GM12878 (cell line): ENCODE data around the gene KANSL2. TPM values are rescaled to one million over a fixed set of nuclear protein-coding genes. Genes with fewer than 3 reads are reported as not detected.
A peak's percentile ranks its signal among the peaks of the same experiment; 100 is the strongest.

Experiments used
- ATAC-seq: fragments of 200-7000 bp; cut with Tn5 transposase; 3 replicates; pipeline ENCODE4 v1.9.1; 2020; ENCODE audit warnings: mild to moderate bottlenecking, moderate library complexity
- BruUV-seq: library from RNA; stranded (reverse); fragments of 400-500 nt; replicated peaks from 2 replicates; lab custom pipeline; 2021; lab: Mats Ljungman, UMichigan
- CTCF ChIA-PET: fragments of 300-600 bp; sonication (Branson Sonifier 250); formaldehyde crosslinking; extraction: SDS; loops from one replicate; lab custom pipeline; 2021; ENCODE audit warnings: inconsistent platforms; lab: Yijun Ruan, JAX
- POLR2A ChIA-PET: fragments of 350-600 bp; formaldehyde crosslinking; extraction: SDS; loops from one replicate; lab custom pipeline; 2021; ENCODE audit warnings: inconsistent platforms; lab: Charles Lee
- RAD21 ChIA-PET: fragments of 300-600 bp; sonication (Branson Sonifier 250); formaldehyde crosslinking; loops from one replicate; lab custom pipeline; 2023; ENCODE audit warnings: antibody characterized with exemption; ENCODE audit not compliant: unreplicated experiment; lab: Charles Lee
- SMC1A ChIA-PET: fragments of 300-600 bp; sonication (Branson Sonifier 250); formaldehyde crosslinking; loops from one replicate; lab custom pipeline; 2023; ENCODE audit not compliant: unreplicated experiment, uncharacterized antibody; lab: Charles Lee
- DNase-seq: peaks from one replicate; pipeline ENCODE4 v3.0.0-alpha.2; 2011; ENCODE audit warnings: low read depth, low spot score
- FAIRE-seq: peaks from 3 replicates; lab custom pipeline; 2011; peaks lifted over from hg19 to GRCh38; lab: Jason Lieb, UNC
- H2AFZ ChIP-seq: 2 replicates; pipeline ENCODE4 v1.6.0; 2011; ENCODE audit warnings: low read depth, low read length, control low read depth; ENCODE audit not compliant: control insufficient read depth
- H3K27ac ChIP-seq: 2 replicates; pipeline ENCODE4 v1.5.1; 2011; ENCODE audit warnings: control low read depth; ENCODE audit not compliant: control insufficient read depth, insufficient read depth
- H3K27me3 ChIP-seq, 2 experiments: replicated peaks in 1 of 2; 2 replicates each; pipeline versions ENCODE4 v1.6.0 to v1.6.1; 2011; ENCODE audit warnings: low read length in 1 of 2; ENCODE audit not compliant: control insufficient read depth in 2 of 2, insufficient read depth in 2 of 2
- H3K36me3 ChIP-seq, 2 experiments: 2 replicates each; pipeline ENCODE4 v1.5.1; 2011; ENCODE audit warnings: low read length in 1 of 2; ENCODE audit not compliant: control insufficient read depth in 2 of 2, insufficient read depth in 2 of 2
- H3K4me1 ChIP-seq: 2 replicates; pipeline ENCODE4 v1.6.1; 2011; ENCODE audit warnings: mild to moderate bottlenecking, low read length, moderate library complexity, mixed read lengths; ENCODE audit not compliant: control insufficient read depth, insufficient read depth
- H3K4me2 ChIP-seq: 2 replicates; pipeline ENCODE4 v1.6.0; 2011; ENCODE audit warnings: control low read depth; ENCODE audit not compliant: control insufficient read depth, insufficient read depth
- H3K4me3 ChIP-seq: fragments of 200-600 bp; sonication (generic); 2 replicates; pipeline ENCODE4 v1.5.1; 2016
- H3K79me2 ChIP-seq: 2 replicates; pipeline ENCODE4 v1.6.0; 2011; ENCODE audit warnings: low read length; ENCODE audit not compliant: control insufficient read depth, insufficient read depth
- H3K9ac ChIP-seq: 2 replicates; pipeline ENCODE4 v1.8.0; 2011; ENCODE audit warnings: low read length, control low read depth, mixed read lengths; ENCODE audit not compliant: control insufficient read depth, insufficient read depth
- H3K9me3 ChIP-seq: replicated peaks from 3 replicates; pipeline ENCODE4 v1.5.1; 2011; ENCODE audit warnings: mild to moderate bottlenecking, low read length; ENCODE audit not compliant: control insufficient read depth, insufficient read depth
- H4K20me1 ChIP-seq: 2 replicates; pipeline ENCODE4 v1.6.0; 2011; ENCODE audit not compliant: control insufficient read depth, insufficient read depth
- CTCF ChIP-seq, 3 experiments: IDR thresholded peaks in 2 of 3; conservative IDR thresholded peaks in 1 of 3; 2 replicates each; pipeline ENCODE4 v1.5.1; 2011; ENCODE audit warnings: low read depth in 3 of 3, low read length in 3 of 3, mild to moderate bottlenecking in 3 of 3, control low read depth in 2 of 3, moderate library complexity in 2 of 3, inconsistent platforms in 1 of 3, mixed read lengths in 1 of 3; ENCODE audit not compliant: control insufficient read depth in 2 of 3, insufficient read depth in 1 of 3; ENCODE audit errors: extremely low read depth in 1 of 3
- LARP7 ChIP-seq: fragments of 450-650 bp; IDR thresholded peaks from 2 replicates; pipeline ENCODE4 v1.6.1; 2017; ENCODE audit warnings: mild to moderate bottlenecking
- SREBF1 ChIP-seq: IDR thresholded peaks from 2 replicates; pipeline ENCODE4 v1.6.1; 2012; ENCODE audit warnings: mild to moderate bottlenecking, low read length
- WGBS: methylation state at CpG from one replicate; pipeline ENCODE4 v1.1.6; 2016; ENCODE audit warnings: low lambda C conversion rate; ENCODE audit not compliant: insufficient replicate concordance, insufficient coverage; ENCODE audit errors: missing lambda C conversion rate; 5-methylcytosine and 5-hydroxymethylcytosine counted together
- in situ Hi-C: fragments of 300-500 bp; cut with MboI; formaldehyde crosslinking; loops from 9 replicates; pipeline ENCODE4 v1.14.3; 2018; ENCODE audit warnings: mixed read lengths
- intact Hi-C: fragments of 100-400 bp; cut with micrococcal nuclease; formaldehyde crosslinking; loops from one replicate; pipeline ENCODE4 v1.14.2; 2022; ENCODE audit not compliant: unreplicated experiment
- polyA plus RNA-seq, 11 experiments: library from polyadenylated mRNA; depleted of rRNA in 4 of 11; unstranded in 6 of 11; stranded (reverse) in 5 of 11; fragments of >200 nt; fragmentation: Nextera tagmentation in 4 of 11; fragmentation: Illumina TruSeq in 1 of 11; extraction: Ambion mirVana in 4 of 11; extraction: Trizol in 1 of 11; gene quantifications; 1 replicate in 1 of 11; 2 replicates in 10 of 11; pipeline versions ENCODE4 v1.2.1 to v1.2.3, GENCODE V29; 2011 to 2016; ENCODE audit warnings: inconsistent platforms in 2 of 11, missing spikeins in 2 of 11, low read depth in 1 of 11
- total RNA-seq, 4 experiments: library from RNA; depleted of rRNA in 3 of 4; stranded (reverse); fragments of >200 nt in 3 of 4; fragmentation: Illumina TruSeq in 1 of 4; extraction: Trizol in 1 of 4; gene quantifications; 2 replicates each; pipeline versions ENCODE4 v1.2.1 to v1.2.3, GENCODE V29; 2013 to 2021
- TF ChIP-seq, protein P1 (sequence below): fragments of 450-650 bp; IDR thresholded peaks from 2 replicates; pipeline ENCODE4 v1.6.1; 2017; ENCODE audit warnings: mild to moderate bottlenecking, low read depth, inconsistent platforms; ENCODE audit not compliant: poor library complexity, severe bottlenecking

KANSL2 gene
- total and polyA plus RNA-seq, 10 of the 15 experiments (the other 5 are each of a cell fraction or from before 2014, with no cell fraction given) = 28.1 to 54.8 (median 40.9) TPM

DNA sequence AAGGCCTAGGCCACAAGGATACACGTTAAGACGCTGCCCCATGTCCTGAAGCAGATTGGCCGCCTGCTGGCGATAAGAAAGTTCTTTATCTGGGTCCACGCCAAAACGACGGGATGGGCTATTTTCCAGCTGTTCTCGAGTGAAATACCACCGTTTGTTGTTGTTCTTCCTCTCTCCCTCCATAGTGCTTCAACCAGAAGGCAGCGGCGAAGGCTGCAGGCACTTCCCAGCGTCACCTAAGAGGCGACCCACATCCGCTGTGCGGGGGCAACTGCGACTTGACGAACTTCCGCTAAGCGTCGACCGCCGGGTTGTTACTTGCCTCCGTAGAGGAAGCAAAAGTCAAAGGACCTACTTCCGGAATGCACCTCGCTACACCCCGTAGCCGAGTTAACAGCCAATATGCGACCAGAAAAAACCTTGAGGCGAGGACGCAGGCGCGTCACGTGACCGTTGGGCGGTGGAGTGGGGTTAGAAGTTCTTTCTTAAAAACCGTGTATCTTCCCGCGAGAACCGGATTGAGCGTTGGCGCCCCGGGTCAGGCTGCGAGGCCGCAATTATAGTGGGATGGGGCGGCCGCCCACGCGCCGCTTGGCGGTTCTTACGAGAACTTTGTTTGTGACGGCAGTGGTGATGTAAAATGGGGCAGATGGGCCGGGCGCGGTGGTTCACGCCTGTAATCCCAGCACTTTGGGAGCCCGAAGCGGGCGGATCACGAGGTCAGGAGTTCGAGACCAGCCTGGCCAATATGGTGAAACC, 34.6 kb upstream of the KANSL2 start, which contains the start of gene CCNT1 (continued):
- no peak; the same call in 1 of the 2 replicates for TF ChIP-seq SREBF1
- TF ChIP-seq, protein P1, sequence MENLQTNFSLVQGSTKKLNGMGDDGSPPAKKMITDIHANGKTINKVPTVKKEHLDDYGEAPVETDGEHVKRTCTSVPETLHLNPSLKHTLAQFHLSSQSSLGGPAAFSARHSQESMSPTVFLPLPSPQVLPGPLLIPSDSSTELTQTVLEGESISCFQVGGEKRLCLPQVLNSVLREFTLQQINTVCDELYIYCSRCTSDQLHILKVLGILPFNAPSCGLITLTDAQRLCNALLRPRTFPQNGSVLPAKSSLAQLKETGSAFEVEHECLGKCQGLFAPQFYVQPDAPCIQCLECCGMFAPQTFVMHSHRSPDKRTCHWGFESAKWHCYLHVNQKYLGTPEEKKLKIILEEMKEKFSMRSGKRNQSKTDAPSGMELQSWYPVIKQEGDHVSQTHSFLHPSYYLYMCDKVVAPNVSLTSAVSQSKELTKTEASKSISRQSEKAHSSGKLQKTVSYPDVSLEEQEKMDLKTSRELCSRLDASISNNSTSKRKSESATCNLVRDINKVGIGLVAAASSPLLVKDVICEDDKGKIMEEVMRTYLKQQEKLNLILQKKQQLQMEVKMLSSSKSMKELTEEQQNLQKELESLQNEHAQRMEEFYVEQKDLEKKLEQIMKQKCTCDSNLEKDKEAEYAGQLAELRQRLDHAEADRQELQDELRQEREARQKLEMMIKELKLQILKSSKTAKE = peak; percentile 14
- TF ChIP-seq CTCF (IDR thresholded peaks at IDR 0.05 in 2 of 3, conservative IDR thresholded peaks at IDR 0.05 in 1 of 3; ENCODE audit: control insufficient read depth in 2 of 3, extremely low read depth in 1 of 3, insufficient read depth in 1 of 3, low read depth in 3 of 3, low read length in 3 of 3) = 0 out of 6 replicates have a peak, but pooled peaks of 1 of the 3 experiments have one; percentile 22
- TF ChIP-seq, all 136 proteins: peak for 85

DNA sequence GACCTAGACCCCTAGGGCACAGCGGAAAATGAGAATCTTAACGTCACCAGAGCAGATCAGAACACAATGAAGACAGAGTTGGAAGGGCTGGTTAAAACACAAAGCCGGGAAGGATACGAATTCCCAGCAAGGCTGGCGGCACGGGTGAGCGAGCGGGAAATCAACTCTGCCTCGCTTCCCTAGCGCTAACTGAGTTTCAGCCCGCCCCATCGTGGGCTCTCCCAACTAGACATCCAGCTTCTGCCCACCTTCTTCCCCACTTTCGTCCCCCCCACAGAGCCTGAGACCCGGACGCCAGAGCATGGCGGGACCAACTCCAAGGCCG, 34.1 kb upstream of the KANSL2 start:
- Histone ChIP-seq H3K27ac (peak overlapping the region; percentile 96), H3K9ac (peak overlapping the region; percentile 100), H3K4me2 (peak overlapping the region; percentile 48), H2AFZ (peak overlapping the region; percentile 82), H3K4me3 (peak overlapping the region; percentile 94), H3K79me2 (peaks cover 47% of the 10 kb centered on the region)
- WGBS = 1% methylated on average over 17 of the region's 17 CpGs
- in situ Hi-C loops (no loop called here), intact Hi-C loops (loop anchor here (2.0 kb wide), 1 partner anchor 33 kb away; the partner anchor contains the start of gene KANSL2)
- RAD21 ChIA-PET = no interaction called here
- no peak for FAIRE-seq
- SMC1A ChIA-PET = interaction anchor here (2.9 kb wide), 1 partner anchor 34 kb away, joined by 7 read pairs; the partner anchor contains the start of gene KANSL2
- POLR2A ChIA-PET = interaction anchor here (0.9 to 1.4 kb wide), 2 partner anchors 38 to 172 kb away, joined by 3 read pairs; no protein-coding TSS in a partner anchor
- TF ChIP-seq LARP7 (0 out of 2 replicates have a peak, but pooled peaks have one; percentile 51), SREBF1 (no peak)
- TF ChIP-seq, all 136 proteins: peak for 1
- Histone ChIP-seq H4K20me1 (no peaks in the 10 kb centered on the region; the same call in 1 of the 2 replicates), H3K9me3 (no peaks in the 10 kb centered on the region; the same call in 2 of the 3 replicates), H3K27me3 (no peaks in the 10 kb centered on the region), H3K4me1 (peaks cover 10% of the 10 kb centered on the region; the same call in 1 of the 2 replicates), H3K36me3 (no peaks in the 10 kb centered on the region; a peak in 1 of 4 replicates)
- CTCF ChIA-PET = interaction anchor here (0.7 to 1.2 kb wide), 2 partner anchors 38 to 99 kb away, joined by 3 read pairs; no protein-coding TSS in a partner anchor
- ATAC-seq (peak; percentile 50), DNase-seq (no peak)
- TSS peak; percentile 82 for BruUV-seq
